ENCODE measurements around the gene TMEM151B. TPM values are rescaled to one million over a fixed set of nuclear protein-coding genes. Genes with fewer than 3 reads are reported as not detected.

TMEM151B gene
- total and polyA plus RNA-seq, 2 of the 13 experiments (the other 11 are each of a cell fraction or from before 2014, with no cell fraction given) = not detected

DNA sequence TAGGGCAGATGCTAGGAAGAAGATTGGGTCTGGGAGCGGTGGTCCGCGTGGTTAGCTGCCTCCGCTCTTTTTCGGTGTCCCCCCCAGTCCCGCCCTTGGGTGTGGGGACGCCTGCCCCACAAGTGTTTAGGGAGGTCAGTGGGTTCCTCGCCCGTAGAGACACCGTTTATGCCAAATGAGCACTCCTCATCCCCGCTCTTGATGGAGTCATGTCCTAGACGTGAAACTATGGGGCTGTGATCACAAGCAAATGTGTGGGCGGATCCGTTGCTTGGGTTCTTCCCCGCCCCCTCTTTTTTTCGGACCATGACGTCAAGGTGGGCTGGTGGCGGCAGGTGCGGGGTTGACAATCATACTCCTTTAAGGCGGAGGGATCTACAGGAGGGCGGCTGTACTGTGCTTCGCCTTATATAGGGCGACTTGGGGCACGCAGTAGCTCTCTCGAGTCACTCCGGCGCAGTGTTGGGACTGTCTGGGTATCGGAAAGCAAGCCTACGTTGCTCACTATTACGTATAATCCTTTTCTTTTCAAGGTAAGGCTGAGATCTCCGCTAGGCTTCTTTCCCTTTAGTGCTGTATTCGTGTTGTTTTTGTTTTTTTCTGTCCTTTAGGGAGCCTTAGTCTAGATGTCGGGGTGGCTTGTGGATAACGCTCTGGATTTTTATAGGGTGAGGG lies 23.4 kb upstream of the TMEM151B start, which contains the start of gene HSP90AB1 (continued):
- TF ChIP-seq, protein P1, sequence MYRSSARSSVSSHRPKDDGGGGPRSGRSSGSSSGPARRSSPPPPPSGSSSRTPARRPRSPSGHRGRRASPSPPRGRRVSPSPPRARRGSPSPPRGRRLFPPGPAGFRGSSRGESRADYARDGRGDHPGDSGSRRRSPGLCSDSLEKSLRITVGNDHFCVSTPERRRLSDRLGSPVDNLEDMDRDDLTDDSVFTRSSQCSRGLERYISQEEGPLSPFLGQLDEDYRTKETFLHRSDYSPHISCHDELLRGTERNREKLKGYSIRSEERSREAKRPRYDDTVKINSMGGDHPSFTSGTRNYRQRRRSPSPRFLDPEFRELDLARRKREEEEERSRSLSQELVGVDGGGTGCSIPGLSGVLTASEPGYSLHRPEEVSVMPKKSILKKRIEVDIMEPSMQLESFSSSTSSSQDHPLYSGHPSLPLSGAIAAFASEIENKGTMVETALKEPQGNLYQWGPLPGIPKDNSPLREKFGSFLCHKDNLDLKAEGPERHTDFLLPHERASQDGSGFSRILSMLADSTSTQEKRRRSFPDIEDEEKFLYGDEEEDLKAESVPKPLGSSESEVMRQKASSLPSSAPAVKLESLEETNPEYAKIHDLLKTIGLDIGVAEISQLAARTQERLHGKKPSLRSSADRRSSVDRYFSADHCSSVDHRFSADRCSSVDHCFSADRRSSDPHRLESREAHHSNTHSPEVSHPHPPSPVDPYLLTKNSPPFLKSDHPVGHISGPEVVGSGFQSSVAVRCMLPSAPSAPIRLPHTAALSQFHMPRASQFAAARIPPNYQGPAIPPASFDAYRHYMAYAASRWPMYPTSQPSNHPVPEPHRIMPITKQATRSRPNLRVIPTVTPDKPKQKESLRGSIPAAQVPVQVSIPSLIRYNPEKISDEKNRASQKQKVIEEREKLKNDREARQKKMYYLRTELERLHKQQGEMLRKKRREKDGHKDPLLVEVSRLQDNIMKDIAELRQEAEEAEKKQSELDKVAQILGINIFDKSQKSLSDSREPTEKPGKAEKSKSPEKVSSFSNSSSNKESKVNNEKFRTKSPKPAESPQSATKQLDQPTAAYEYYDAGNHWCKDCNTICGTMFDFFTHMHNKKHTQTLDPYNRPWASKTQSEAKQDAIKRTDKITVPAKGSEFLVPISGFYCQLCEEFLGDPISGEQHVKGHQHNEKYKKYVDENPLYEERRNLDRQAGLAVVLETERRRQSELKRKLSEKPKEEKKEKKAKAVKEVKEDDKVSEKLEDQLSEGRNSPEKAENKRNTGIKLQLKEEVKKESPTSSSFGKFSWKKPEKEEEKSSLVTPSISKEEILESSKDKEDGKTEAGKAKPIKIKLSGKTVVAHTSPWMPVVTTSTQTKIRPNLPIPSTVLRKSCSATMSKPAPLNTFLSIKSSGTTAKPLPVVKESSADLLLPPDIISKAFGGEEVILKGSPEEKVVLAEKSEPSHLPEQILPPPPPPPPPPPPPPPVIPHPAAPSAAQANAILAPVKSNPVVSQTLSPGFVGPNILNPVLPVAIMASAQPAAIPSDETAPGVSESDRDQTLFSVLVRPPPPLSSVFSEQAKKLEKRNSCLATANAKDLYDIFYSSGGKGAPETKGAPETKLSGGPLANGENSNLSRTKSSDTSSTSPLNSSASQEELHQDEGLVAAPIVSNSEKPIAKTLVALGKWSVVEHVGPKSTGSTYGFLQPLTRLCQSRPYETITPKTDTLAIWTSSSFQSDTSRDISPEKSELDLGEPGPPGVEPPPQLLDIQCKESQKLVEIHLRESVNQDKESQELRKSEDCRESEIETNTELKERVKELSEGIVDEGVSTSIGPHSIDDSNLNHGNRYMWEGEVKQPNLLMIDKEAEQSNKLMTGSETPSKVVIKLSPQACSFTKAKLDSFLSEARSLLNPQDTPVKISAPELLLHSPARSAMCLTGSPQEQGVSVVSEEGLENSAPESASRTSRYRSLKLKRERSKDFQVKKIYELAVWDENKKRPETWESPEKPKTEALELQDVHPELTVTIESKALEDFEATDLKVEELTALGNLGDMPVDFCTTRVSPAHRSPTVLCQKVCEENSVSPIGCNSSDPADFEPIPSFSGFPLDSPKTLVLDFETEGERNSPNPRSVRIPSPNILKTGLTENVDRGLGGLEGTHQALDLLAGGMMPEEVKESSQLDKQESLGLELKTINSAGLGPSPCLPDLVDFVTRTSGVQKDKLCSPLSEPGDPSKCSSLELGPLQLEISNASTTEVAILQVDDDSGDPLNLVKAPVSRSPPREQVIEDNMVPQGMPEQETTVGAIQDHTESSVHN (CRISPR knock-in tag; IDR thresholded peaks at IDR 0.05) = peak; percentile 53; the same call in 1 of the 2 replicates
- peak; percentile 98 for TF ChIP-seq ZNF709 (CRISPR knock-in tag; IDR thresholded peaks at IDR 0.05)
- TF ChIP-seq, protein P2, sequence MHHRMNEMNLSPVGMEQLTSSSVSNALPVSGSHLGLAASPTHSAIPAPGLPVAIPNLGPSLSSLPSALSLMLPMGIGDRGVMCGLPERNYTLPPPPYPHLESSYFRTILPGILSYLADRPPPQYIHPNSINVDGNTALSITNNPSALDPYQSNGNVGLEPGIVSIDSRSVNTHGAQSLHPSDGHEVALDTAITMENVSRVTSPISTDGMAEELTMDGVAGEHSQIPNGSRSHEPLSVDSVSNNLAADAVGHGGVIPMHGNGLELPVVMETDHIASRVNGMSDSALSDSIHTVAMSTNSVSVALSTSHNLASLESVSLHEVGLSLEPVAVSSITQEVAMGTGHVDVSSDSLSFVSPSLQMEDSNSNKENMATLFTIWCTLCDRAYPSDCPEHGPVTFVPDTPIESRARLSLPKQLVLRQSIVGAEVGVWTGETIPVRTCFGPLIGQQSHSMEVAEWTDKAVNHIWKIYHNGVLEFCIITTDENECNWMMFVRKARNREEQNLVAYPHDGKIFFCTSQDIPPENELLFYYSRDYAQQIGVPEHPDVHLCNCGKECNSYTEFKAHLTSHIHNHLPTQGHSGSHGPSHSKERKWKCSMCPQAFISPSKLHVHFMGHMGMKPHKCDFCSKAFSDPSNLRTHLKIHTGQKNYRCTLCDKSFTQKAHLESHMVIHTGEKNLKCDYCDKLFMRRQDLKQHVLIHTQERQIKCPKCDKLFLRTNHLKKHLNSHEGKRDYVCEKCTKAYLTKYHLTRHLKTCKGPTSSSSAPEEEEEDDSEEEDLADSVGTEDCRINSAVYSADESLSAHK (CRISPR knock-in tag; IDR thresholded peaks at IDR 0.05; ENCODE audit: borderline replicate concordance) = peak; percentile 82; the same call in 1 of the 2 replicates
- TF ChIP-seq ATF7 (IDR thresholded peaks at IDR 0.05) = peak; percentile 87
- TF ChIP-seq ATF7 (CRISPR knock-in tag; IDR thresholded peaks at IDR 0.05) = peak; percentile 98
- peak; percentile 92; the same call in 1 of the 2 replicates for TF ChIP-seq REL (CRISPR knock-in tag; conservative IDR thresholded peaks at IDR 0.05)
- no peak for TF ChIP-seq FOXP1 (IDR thresholded peaks at IDR 0.05)
- TF ChIP-seq FOXP1 (CRISPR knock-in tag; IDR thresholded peaks at IDR 0.05) = peak; percentile 38
- TF ChIP-seq HDAC1 (CRISPR knock-in tag; IDR thresholded peaks at IDR 0.05) = peak; percentile 66
- TF ChIP-seq ZFP90 (CRISPR knock-in tag; IDR thresholded peaks at IDR 0.05; ENCODE audit: borderline replicate concordance) = peak; percentile 89
- TF ChIP-seq, protein P3, sequence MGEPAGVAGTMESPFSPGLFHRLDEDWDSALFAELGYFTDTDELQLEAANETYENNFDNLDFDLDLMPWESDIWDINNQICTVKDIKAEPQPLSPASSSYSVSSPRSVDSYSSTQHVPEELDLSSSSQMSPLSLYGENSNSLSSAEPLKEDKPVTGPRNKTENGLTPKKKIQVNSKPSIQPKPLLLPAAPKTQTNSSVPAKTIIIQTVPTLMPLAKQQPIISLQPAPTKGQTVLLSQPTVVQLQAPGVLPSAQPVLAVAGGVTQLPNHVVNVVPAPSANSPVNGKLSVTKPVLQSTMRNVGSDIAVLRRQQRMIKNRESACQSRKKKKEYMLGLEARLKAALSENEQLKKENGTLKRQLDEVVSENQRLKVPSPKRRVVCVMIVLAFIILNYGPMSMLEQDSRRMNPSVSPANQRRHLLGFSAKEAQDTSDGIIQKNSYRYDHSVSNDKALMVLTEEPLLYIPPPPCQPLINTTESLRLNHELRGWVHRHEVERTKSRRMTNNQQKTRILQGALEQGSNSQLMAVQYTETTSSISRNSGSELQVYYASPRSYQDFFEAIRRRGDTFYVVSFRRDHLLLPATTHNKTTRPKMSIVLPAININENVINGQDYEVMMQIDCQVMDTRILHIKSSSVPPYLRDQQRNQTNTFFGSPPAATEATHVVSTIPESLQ (CRISPR knock-in tag; conservative IDR thresholded peaks at IDR 0.05) = 0 out of 2 replicates have a peak, but pooled peaks have one; percentile 30
- TF ChIP-seq, protein P4, sequence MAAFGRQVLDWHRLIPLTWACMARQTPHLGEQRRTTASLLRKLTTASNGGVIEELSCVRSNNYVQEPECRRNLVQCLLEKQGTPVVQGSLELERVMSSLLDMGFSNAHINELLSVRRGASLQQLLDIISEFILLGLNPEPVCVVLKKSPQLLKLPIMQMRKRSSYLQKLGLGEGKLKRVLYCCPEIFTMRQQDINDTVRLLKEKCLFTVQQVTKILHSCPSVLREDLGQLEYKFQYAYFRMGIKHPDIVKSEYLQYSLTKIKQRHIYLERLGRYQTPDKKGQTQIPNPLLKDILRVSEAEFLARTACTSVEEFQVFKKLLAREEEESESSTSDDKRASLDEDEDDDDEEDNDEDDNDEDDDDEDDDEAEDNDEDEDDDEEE (CRISPR knock-in tag; IDR thresholded peaks at IDR 0.05) = peak; percentile 96; the same call in 1 of the 2 replicates
- peak; percentile 86 for TF ChIP-seq TGIF2 (CRISPR knock-in tag; IDR thresholded peaks at IDR 0.05)
- no peak for TF ChIP-seq HMGA1 (CRISPR knock-in tag; conservative IDR thresholded peaks at IDR 0.05)
- no peak; the same call in 1 of the 2 replicates for TF ChIP-seq CCDC6 (CRISPR knock-in tag; IDR thresholded peaks at IDR 0.05)
- TF ChIP-seq JDP2 (CRISPR knock-in tag; IDR thresholded peaks at IDR 0.05; ENCODE audit: borderline replicate concordance) = peak; percentile 59; the same call in 1 of the 2 replicates

All from HepG2 (cell line).